Measurements from ENCODE around the gene PDPN.

Gene PDPN

DNA sequence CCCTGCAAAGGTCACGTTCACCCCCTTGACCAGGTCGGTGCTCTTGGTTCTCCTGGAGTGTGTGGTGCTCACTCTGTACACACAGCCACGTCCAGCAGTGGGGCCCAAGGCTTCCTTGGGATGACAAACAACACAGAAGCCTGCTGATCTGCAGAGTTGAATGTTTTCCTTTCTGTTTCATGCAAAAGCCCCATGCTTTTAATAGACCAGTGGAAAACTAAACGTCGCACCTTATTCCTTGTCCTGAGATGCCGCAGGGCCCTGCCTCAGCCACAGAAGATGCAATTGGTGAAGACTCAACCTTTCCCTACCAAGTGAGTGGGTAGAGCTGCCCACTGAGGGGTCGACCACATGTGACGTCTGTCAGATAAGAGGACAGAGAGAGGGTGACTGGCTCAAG lies 5.8 kb upstream of the PDPN start:
- no peak for DNase-seq (ENCODE audit: low read depth, low spot score)

- no peak for DNase-seq (ENCODE audit: low read depth, low spot score)
Observed at GRCh38 chr1:13581446-13581845, 2.2 kb upstream of the PDPN start.

- DNase-seq (ENCODE audit: low read depth, low spot score), result peak; percentile 46
Observed at GRCh38 chr1:13582713-13583443, 754 bp upstream of the PDPN start.

DNA sequence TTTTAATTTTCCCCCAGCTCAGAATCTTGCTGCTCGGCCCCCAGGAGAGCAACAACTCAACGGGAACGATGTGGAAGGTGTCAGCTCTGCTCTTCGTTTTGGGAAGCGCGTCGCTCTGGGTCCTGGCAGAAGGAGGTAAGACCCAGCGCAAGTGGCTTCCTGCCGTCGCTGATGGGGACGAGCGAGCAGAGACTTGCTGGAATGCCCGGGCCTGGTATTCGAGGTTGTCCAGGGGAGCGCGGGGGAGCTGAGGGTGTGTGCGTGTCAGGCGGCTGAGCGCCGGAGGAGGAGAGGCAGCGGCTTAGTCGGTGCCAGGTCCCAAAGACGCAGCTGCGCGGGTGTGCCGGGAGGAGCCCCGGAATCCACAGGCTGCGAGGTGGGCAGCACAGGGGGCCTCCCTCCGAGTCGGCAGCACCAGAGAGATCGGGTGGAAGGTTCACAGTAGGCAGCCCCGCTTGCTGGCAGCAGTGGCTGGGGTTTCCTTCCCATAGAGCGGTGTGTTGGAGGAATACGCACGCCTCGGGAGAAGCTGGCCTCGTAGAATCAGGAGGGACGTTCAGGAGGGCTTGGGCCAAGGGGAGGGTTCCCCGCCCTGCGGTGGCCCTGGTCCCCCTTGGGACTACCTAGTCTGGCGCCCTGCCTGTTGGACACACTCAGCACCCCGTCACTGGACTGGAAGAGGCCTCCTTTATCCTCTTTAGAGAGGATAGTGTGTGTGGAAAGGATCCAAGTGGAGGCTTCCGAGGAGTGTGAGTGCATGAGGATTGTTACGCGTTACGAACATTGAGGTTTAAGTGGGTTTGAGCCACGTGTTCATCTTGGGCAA lies 547 bp downstream of the PDPN start:
- DNase-seq (ENCODE audit: low read depth, low spot score), result peak; percentile 79

GRCh38 chr1:13584876-13585611 lies 1.4 kb downstream of the PDPN start:
- DNase-seq (ENCODE audit: low read depth, low spot score), result no peak

- peak; percentile 55 for DNase-seq (ENCODE audit: low read depth, low spot score)
Observed at GRCh38 chr1:13585612-13585991, 2.0 kb downstream of the PDPN start.

GRCh38 chr1:13586001-13586400 lies 2.4 kb downstream of the PDPN start:
- DNase-seq (ENCODE audit: low read depth, low spot score), result no peak

- no peak for DNase-seq (ENCODE audit: low read depth, low spot score)
Observed at GRCh38 chr1:13587256-13588030, 3.8 kb downstream of the PDPN start.

GRCh38 chr1:13588946-13589796 lies 5.5 kb downstream of the PDPN start:
- no peak for DNase-seq (ENCODE audit: low read depth, low spot score)

- no peak for DNase-seq (ENCODE audit: low read depth, low spot score)
Observed at GRCh38 chr1:13590486-13590885, 6.9 kb downstream of the PDPN start.

DNA sequence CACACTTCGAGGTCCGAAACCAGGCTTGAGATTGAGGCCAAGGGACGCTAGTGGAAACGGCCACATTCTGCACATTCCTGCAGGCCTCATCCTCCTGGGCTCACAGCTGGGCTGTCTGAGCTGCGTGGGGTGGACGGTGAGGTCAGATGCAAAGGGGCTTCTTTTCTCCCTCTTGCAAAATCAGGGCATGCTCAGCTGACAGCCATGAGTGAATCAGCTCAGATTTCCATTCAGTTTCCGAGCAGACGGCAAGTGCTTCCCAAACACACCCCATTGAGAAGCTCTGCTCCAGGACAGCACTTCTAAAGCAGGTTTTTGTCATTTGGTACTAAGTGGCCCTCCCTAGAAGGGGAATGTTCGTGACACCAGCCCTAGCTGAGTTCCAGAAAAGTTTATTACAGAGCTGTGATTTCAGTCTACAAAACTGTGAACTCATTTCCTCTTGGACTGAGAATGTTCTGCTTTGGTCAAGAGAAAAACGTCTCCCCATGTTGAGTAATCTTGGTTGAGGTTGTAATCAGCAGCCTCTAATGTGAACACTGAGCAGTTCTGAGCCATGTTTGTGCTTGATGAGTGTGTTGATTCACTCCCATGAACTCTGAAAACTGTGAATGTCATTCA lies 10.0 kb downstream of the PDPN start:
- DNase-seq (ENCODE audit: low read depth, low spot score), result peak; percentile 60

GRCh38 chr1:13595411-13595810 lies 11.8 kb downstream of the PDPN start:
- no peak for DNase-seq (ENCODE audit: low read depth, low spot score)

- no peak for DNase-seq (ENCODE audit: low read depth, low spot score)
Observed at GRCh38 chr1:13597166-13597565, 13.5 kb downstream of the PDPN start.

GRCh38 chr1:13600762-13601453 lies 17.3 kb downstream of the PDPN start:
- DNase-seq (ENCODE audit: low read depth, low spot score), result peak; percentile 20

- no peak for DNase-seq (ENCODE audit: low read depth, low spot score)
Observed at GRCh38 chr1:13604176-13604575, 20.5 kb downstream of the PDPN start.

- DNase-seq (ENCODE audit: low read depth, low spot score), result no peak
Observed at GRCh38 chr1:13604721-13605120, 21.1 kb downstream of the PDPN start.

DNA sequence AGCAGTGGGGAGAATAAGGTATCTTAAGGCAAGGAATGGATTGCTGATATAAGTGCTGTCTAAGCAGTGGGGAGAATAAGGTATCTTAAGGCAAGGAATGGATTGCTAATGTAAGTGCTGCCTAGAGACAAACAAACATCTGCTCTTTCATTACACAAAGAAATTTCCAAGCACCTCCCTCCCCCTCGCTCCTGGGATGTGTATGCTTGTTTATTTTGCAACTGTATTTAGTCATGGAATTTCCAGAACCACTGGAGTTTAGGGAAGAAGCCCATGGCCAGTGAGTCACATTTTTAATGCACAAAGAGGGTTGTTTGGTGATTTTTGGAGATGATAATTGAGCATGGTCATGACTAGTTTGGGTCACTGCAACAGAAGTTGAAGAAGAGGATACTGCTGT lies 21.5 kb downstream of the PDPN start:
- no peak for DNase-seq (ENCODE audit: low read depth, low spot score)

GRCh38 chr1:13607002-13607401 lies 23.4 kb downstream of the PDPN start:
- DNase-seq (ENCODE audit: low read depth, low spot score), result no peak

DNA sequence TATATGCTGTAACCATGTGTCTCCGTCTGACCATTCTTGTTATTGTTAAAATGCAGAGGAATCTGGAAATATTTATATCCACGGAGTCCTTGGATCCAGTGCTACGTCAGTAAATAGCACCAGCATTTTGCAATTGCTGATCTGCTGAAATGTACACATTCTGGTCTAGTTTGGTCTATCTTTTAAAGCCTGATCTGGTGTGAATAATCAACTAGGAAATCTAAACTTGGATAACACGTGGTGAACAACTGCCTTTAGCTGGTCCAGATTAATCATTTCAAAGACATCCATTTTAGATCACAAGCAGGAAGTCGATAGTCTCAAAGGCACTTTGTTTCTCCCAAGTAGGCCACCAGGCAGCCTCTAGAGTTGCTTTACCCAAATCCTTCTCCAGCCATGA lies 32.6 kb downstream of the PDPN start:
- no peak for DNase-seq (ENCODE audit: low read depth, low spot score)

GRCh38 chr1:13617108-13617507 lies 33.5 kb downstream of the PDPN start:
- DNase-seq (ENCODE audit: low read depth, low spot score), result no peak
